Stomach (tissue), 9 donors: ENCODE data around the gene AGAP1. TPM values are rescaled to one million over a fixed set of nuclear protein-coding genes. Genes with fewer than 3 reads are reported as not detected.

Experiments
- DNase-seq, 2 donors: peaks; one replicate each; pipeline versions ENCODE4 v3.0.0 to v3.0.0-alpha.2; 2013 to 2019
- H3K27ac ChIP-seq, 5 donors: fragments of 200-600 bp in 4 of 5; sonication (generic) in 4 of 5; one replicate each; pipeline ENCODE4 v1.5.1; 2013 to 2019; ENCODE audit warnings: mild to moderate bottlenecking in 1 of 5, moderate library complexity in 1 of 5
- H3K27me3 ChIP-seq, 3 donors: fragments of 200-600 bp; sonication (generic); one replicate each; pipeline ENCODE4 v1.5.1; 2017 to 2019; ENCODE audit warnings: mixed run types in 1 of 3
- H3K36me3 ChIP-seq, 4 donors: fragments of 200-600 bp; sonication (generic); 1 replicate in 3 of 4; 2 replicates in 1 of 4; pipeline ENCODE4 v1.5.1; 2016 to 2019
- H3K4me1 ChIP-seq, 4 donors: fragments of 200-600 bp; sonication (generic); one replicate each; pipeline ENCODE4 v1.5.1; 2016 to 2019
- H3K4me3 ChIP-seq, 4 donors: fragments of 200-600 bp; sonication (generic) in 3 of 4; one replicate each; pipeline ENCODE4 v1.5.1; 2016 to 2019; ENCODE audit warnings: mild to moderate bottlenecking in 1 of 4
- H3K9me3 ChIP-seq, 4 donors: fragments of 200-600 bp; sonication (generic); one replicate each; pipeline ENCODE4 v1.5.1; 2016 to 2019
- EP300 ChIP-seq: sonication (generic); formaldehyde crosslinking; IDR thresholded peaks from one replicate; pipeline ENCODE4 v1.6.1; 2017; ENCODE audit warnings: antibody characterized with exemption
- POLR2A ChIP-seq, 4 donors: fragments of 450-650 bp; IDR thresholded peaks; one replicate each; pipeline ENCODE4 v1.6.1; 2016; ENCODE audit warnings: antibody characterized with exemption in 4 of 4, control low read depth in 2 of 4, mild to moderate bottlenecking in 1 of 4, moderate library complexity in 1 of 4
- POLR2AphosphoS5 ChIP-seq, 3 donors: sonication (generic); formaldehyde crosslinking; IDR thresholded peaks; one replicate each; pipeline ENCODE4 v1.6.1; 2016; ENCODE audit warnings: antibody characterized with exemption in 3 of 3
- WGBS, 5 donors: extraction: QIAGEN DNeasy Blood & Tissue Kit in 3 of 5; methylation state at CpG; one replicate each; pipeline versions ENCODE4 v1.1.5 to v1.1.7; 2013 to 2018; 5-methylcytosine and 5-hydroxymethylcytosine counted together
- intact Hi-C: fragments of 100-400 bp; cut with DNase I; formaldehyde crosslinking; loops from one replicate; pipeline ENCODE4 v1.15.1; 2023; ENCODE audit warnings: low total_unique reads
- polyA plus RNA-seq, 3 donors: library from polyadenylated mRNA; stranded (reverse); fragments of 200-250 nt; gene quantifications; one replicate each; pipeline ENCODE4 v1.2.3, GENCODE V29; 2013
- total RNA-seq, 5 donors: library from RNA; depleted of rRNA; stranded (reverse); fragments of >200 nt; gene quantifications; one replicate each; pipeline versions ENCODE4 v1.1.0 to v1.2.3, GENCODE V29; 2014 to 2016
- TF ChIP-seq, protein P1 (sequence below), 7 experiments: fragments of 450-650 bp in 4 of 7; fragments of 200-600 bp in 3 of 7; sonication (generic) in 3 of 7; IDR thresholded peaks; one replicate each; pipeline ENCODE4 v1.5.1; 2016 to 2019; ENCODE audit warnings: antibody characterized with exemption in 7 of 7, control low read depth in 2 of 7, mild to moderate bottlenecking in 1 of 7
- donor health status: healthy with polysubstance abuse.
- donor health status: Bipolar disorder and iron deficiency.
- donor health status: healthy.

Gene AGAP1
- total and polyA plus RNA-seq, 8 donors, result 4.2 to 139 (median 35.0) TPM

DNA sequence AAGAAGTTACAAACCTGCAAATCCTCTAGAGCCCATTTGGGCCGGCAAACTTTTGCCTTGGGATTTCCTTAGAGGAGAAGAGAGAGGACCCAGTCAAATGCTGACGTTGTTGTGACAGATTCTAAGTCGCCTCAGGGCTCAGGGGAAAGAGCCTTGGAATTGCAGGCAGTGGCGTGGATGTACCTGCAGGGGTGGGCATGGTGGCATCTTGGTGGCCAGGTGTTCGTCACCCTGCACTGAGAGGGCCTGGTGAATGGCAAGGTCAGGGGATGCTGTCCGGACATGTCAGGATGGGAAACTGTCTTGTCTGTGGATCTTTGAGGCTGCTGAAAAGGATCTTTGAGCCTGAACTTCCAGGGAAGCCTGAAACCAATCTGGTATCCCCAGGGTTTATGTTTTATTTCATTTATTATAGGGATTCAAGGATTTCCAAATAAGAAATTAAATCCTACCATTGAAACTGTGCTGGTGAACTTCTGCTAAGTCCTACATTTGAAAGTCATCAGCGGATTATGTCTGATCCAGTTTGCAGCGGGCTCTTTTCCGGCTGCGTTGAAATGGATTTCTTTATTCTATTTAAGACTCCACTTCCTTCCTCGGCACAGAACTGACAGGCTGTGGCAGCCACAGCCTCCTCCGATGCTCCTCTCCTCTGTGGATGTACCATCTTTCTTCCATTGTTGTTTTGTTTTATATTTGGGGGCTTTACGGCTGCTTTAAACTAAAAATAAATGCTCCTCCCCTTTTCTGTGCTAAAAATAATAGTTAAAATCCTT is 207.6 kb downstream of the AGAP1 start:
- Histone ChIP-seq H3K27me3 (no peaks in the 10 kb centered on the region), H3K4me1 (peaks cover 14 to 39% (median 25%) of the 10 kb centered on the region in 4 donors), H3K27ac (peak overlapping the region in 1 of 5 donors; percentile 67), H3K4me3 (no peak overlapping the region), H3K9me3 (no peaks in the 10 kb centered on the region), H3K36me3 (no peaks in the 10 kb centered on the region)
- WGBS, 5 donors, result 66 to 81% (median 68%) methylated on average over 13 of the region's 13 CpGs
- DNase-seq, result no peak
- TF ChIP-seq POLR2A (IDR thresholded peaks at IDR 0.05) (no peak), EP300 (no peak), POLR2AphosphoS5 (IDR thresholded peaks at IDR 0.05) (no peak)
- TF ChIP-seq, protein P1, sequence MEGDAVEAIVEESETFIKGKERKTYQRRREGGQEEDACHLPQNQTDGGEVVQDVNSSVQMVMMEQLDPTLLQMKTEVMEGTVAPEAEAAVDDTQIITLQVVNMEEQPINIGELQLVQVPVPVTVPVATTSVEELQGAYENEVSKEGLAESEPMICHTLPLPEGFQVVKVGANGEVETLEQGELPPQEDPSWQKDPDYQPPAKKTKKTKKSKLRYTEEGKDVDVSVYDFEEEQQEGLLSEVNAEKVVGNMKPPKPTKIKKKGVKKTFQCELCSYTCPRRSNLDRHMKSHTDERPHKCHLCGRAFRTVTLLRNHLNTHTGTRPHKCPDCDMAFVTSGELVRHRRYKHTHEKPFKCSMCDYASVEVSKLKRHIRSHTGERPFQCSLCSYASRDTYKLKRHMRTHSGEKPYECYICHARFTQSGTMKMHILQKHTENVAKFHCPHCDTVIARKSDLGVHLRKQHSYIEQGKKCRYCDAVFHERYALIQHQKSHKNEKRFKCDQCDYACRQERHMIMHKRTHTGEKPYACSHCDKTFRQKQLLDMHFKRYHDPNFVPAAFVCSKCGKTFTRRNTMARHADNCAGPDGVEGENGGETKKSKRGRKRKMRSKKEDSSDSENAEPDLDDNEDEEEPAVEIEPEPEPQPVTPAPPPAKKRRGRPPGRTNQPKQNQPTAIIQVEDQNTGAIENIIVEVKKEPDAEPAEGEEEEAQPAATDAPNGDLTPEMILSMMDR (IDR thresholded peaks at IDR 0.05), result no peak
- intact Hi-C loops, result no loop called here

DNA sequence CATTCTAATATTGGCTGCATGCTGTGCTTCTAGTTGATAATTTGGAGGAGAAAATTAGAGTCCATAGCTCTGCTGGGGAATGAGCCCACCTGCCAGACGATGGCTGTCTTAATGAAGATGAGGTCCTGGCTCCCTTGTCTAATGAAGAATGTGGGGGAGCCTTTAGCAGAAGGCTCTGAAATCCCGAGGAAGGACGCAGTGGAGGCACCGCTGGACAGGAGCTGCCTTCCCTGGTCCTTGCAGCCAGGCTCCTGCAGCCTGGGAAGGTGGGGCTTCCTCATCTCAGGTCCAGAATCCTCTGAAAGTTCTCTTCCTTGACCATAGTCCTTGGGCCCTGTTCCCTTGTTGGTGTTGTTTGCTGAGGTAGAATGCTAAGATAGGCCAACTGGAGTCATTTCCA is 208.3 kb downstream of the AGAP1 start:
- DNase-seq, result no peak
- intact Hi-C loops, result no loop called here
- TF ChIP-seq POLR2A (IDR thresholded peaks at IDR 0.05), result no peak
- no peak for TF ChIP-seq EP300
- TF ChIP-seq, protein P1 (IDR thresholded peaks at IDR 0.05), result no peak
- no peak for TF ChIP-seq POLR2AphosphoS5 (IDR thresholded peaks at IDR 0.05)
- Histone ChIP-seq H3K27ac (peak overlapping the region in 4 of 5 donors; percentile 61 to 76 (median 64)), H3K4me3 (no peak overlapping the region), H3K36me3 (no peaks in the 10 kb centered on the region), H3K4me1 (peaks cover 14 to 41% (median 25%) of the 10 kb centered on the region in 4 donors), H3K27me3 (no peaks in the 10 kb centered on the region), H3K9me3 (no peaks in the 10 kb centered on the region)
- WGBS, 5 donors, result 68 to 88% (median 84%) methylated on average over 4 of the region's 4 CpGs

DNA sequence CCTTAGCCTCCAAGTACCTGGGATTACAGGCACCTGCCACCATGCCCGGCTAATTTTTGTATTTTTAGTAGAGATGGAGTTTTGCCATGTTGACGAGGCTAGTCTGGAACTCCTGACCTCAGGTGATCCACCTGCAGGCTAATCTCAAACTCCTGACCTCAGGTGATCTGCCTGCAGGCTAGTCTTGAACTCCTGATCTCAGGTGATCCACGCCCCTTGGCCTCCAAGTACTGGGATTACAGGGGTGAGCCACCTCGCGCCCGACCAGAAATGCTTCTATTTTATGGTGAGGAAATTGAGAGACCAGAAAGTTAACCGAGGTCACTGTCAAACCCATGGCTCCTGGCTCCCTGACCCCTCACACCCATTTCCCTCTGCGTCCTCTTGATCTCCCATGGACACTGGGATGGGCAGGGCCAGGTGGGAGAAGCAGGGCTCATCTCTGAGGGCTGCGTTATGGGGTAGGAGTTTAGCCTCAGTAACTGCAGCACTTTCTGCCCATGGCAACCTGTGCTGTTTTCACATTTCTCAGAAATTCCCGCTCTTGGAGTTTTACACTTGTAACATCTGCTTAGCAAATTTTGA is 210.0 kb downstream of the AGAP1 start:
- intact Hi-C loops, result no loop called here
- Histone ChIP-seq H3K27me3 (no peaks in the 10 kb centered on the region), H3K27ac (peak overlapping the region in 3 of 5 donors; percentile 61 to 76 (median 67)), H3K36me3 (peaks cover 0 to under 1% (median 0%) of the 10 kb centered on the region in 4 donors), H3K4me3 (no peak overlapping the region), H3K9me3 (no peaks in the 10 kb centered on the region), H3K4me1 (peaks cover 16 to 37% (median 26%) of the 10 kb centered on the region in 4 donors)
- WGBS, 5 donors, result 86 to 95% (median 93%) methylated on average over 10 of the region's 10 CpGs
- DNase-seq, result no peak
- TF ChIP-seq EP300 (no peak), POLR2AphosphoS5 (IDR thresholded peaks at IDR 0.05) (no peak), POLR2A (IDR thresholded peaks at IDR 0.05) (no peak)
- TF ChIP-seq, protein P1 (IDR thresholded peaks at IDR 0.05), result no peak

DNA sequence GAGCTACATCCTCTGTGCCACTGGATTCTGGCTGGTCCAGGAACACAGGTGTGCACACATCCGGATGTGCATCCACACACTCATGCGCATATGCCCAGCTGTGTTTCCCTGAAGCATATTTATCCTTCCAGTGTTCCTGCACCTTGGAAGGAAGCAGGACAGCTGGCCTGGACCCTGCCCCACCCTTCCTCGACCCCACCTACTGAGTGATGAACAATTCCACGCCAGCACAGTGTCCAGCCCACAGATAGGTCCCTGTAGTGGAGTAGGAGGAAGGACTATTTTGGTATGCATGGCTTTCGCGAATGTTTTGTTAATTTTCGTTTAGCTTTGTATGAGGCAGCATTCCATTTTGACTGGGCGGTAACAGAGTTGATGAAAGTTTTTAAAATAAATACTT is 211.5 kb downstream of the AGAP1 start:
- TF ChIP-seq, protein P1 (IDR thresholded peaks at IDR 0.05), result no peak
- TF ChIP-seq EP300 (no peak), POLR2AphosphoS5 (IDR thresholded peaks at IDR 0.05) (no peak), POLR2A (IDR thresholded peaks at IDR 0.05) (no peak)
- Histone ChIP-seq H3K27me3 (no peaks in the 10 kb centered on the region), H3K36me3 (peaks cover 0 to 13% (median under 1%) of the 10 kb centered on the region in 4 donors), H3K4me1 (peaks cover 22 to 52% (median 24%) of the 10 kb centered on the region in 4 donors), H3K4me3 (no peak overlapping the region), H3K9me3 (no peaks in the 10 kb centered on the region), H3K27ac (no peak overlapping the region)
- no peak for DNase-seq
- intact Hi-C loops, result no loop called here
- 71 to 82% (median 78%) methylated on average over 6 to 8 of the region's 8 CpGs for WGBS, 5 donors
